Measurements from ENCODE around the gene RUFY3.
"Not testable (repeated sequence)": the region's sequence is repeated elsewhere in the genome, so short reads cannot be mapped to it uniquely, and the experiment has no call there.

Gene RUFY3

DNA sequence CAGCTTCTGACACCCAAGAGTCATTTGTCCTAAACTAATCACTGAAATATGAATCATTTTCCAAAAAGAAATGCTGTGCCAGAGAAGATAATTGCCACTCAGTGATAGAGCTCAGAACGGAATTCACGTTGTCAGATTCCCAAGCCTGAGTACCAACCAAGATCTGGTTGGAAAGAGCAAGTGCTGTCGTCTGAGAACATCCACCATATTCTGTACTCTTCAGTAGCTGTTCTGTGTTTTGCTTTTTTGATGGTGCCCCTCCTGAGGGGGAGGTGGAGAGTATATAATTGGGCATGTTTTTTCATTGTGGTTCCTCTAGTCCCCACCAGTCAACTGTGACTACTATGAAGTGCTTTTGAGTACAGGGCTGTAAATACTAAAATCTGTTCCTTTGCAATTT lies 13.2 kb downstream of the RUFY3 start:
- Histone ChIP-seq H3K4me1 (ENCODE audit: insufficient read depth, low read length) (peaks cover 20% of the 10 kb centered on the region), H3K27me3 (ENCODE audit: insufficient read depth, low read length) (no peaks in the 10 kb centered on the region), H3K4me3 (ENCODE audit: low read length) (no peak overlapping the region), H3K36me3 (ENCODE audit: insufficient read depth, low read length) (peaks cover 10% of the 10 kb centered on the region), H3K9me3 (ENCODE audit: low read length) (no peaks in the 10 kb centered on the region), H2AFZ (ENCODE audit: low read depth, low read length) (no peak overlapping the region)

DNA sequence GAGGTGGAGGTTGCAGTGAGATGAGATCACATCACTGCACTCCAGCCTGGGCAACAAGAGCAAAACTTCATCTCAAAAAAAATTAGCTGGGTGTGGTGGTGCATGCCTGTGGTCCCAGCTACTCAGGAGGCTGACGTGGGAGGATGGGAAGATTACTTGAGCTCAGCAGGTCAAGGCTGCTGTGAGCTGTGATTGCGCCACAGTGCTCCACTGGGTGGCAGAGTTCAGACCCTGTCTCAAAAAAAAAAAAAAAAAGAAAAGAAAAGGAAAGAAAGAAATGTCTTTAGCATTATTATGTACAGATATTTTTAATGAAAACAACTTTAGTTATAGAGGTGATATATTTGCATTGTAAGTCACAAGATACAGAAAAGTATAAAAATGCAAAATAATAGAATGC lies 14.2 kb downstream of the RUFY3 start:
- H3K27me3 ChIP-seq (ENCODE audit: insufficient read depth, low read length); H3K36me3 ChIP-seq (ENCODE audit: insufficient read depth, low read length); H2AFZ ChIP-seq (ENCODE audit: low read depth, low read length); H3K9me3 ChIP-seq (ENCODE audit: low read length); H3K4me3 ChIP-seq (ENCODE audit: low read length): not testable (repeated sequence)
- peaks cover 23% of the 10 kb centered on the region for H3K4me1 ChIP-seq (ENCODE audit: insufficient read depth, low read length)

DNA sequence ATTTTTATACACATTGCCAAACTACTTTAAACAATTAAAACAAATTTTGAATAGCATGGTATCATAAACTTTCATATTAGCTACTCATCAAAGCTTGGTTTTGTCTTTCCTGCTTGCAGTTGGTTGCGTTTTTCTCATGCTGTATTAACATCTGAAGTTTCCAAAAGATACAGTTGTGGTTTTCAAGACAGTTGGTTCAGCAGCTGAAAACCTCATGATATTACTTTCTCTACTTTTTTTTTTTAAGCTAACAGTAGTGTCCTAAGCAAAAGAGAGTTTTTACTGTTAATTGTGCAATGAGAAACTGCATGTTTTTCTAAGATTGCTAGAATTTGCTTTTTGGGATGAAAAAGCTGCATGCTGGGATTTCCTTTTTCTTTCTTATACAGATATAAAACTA lies 15.2 kb downstream of the RUFY3 start:
- no peaks in the 10 kb centered on the region for H3K9me3 ChIP-seq (ENCODE audit: low read length)
- H3K4me1 ChIP-seq (ENCODE audit: insufficient read depth, low read length): peaks cover 28% of the 10 kb centered on the region
- H2AFZ ChIP-seq (ENCODE audit: low read depth, low read length): no peak overlapping the region
- no peak overlapping the region for H3K4me3 ChIP-seq (ENCODE audit: low read length)
- peaks cover 3% of the 10 kb centered on the region for H3K36me3 ChIP-seq (ENCODE audit: insufficient read depth, low read length)
- H3K27me3 ChIP-seq (ENCODE audit: insufficient read depth, low read length): no peaks in the 10 kb centered on the region

DNA sequence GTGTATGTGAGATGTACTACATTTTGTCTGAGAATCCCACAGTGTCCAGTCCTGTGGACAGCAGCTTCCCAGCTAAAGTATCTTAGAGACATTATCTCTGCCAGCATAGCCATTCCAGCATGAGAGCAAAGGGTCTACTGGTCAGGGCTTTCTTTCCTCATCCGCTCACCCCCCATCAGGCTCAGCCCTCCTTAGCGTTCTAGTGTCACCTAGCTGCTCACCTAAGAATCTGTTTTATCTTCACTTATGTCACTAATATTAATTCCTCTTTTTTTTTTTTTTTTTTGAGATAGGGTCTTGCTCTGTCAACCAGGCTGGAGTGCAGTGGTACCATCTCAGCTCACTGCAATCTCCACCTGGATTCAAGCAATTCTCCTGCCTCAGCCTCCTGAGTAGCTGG lies 15.6 kb downstream of the RUFY3 start:
- Histone ChIP-seq H3K27me3 (ENCODE audit: insufficient read depth, low read length) (no peaks in the 10 kb centered on the region), H3K9me3 (ENCODE audit: low read length) (no peaks in the 10 kb centered on the region), H3K4me3 (ENCODE audit: low read length) (no peak overlapping the region), H2AFZ (ENCODE audit: low read depth, low read length) (no peak overlapping the region), H3K4me1 (ENCODE audit: insufficient read depth, low read length) (peaks cover 32% of the 10 kb centered on the region), H3K36me3 (ENCODE audit: insufficient read depth, low read length) (no peaks in the 10 kb centered on the region)

DNA sequence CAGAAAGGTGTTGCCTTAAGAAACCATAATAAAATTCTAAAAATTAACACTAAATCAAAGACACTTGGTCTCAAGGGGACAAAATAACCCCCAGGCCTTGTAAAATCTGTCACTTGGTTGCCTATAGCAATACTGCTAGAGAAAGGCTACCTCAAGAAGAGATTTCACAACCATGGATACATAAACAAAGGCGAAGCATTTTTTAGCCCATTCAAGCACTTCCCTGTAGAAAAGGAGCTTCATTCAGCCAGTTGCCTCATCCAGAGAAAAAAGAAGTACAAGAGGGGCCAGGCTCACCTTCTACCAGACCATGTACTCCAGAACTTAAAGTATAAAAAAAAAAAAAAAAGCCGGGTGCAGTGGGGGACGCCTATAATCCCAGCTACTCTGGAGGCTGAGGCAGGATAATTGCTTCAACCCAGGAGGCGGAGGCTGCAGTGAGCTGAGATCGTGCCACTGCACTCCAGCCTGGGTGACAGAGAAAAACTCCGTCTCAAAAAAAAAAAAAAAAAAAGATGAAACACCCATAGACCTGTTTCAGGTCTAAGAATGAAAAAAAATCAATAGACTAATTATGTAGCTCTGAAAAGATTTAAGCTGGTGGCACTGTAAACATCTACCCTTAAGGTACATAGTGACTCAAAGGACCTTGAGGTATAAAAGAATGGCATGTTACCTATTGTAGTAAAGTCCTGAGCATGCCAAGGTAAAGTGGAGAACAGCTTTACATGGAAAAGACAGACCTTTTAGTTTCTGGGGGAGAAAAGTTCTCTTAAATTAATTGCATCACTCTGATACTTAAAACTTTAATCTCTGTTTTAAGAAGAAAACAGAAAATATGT lies 18.0 kb downstream of the RUFY3 start:
- no peaks in the 10 kb centered on the region for H3K27me3 ChIP-seq (ENCODE audit: insufficient read depth, low read length)
- no peak overlapping the region for H3K4me3 ChIP-seq (ENCODE audit: low read length)
- peaks cover 4% of the 10 kb centered on the region for H3K36me3 ChIP-seq (ENCODE audit: insufficient read depth, low read length)
- H3K9me3 ChIP-seq (ENCODE audit: low read length): no peaks in the 10 kb centered on the region
- peaks cover 27% of the 10 kb centered on the region for H3K4me1 ChIP-seq (ENCODE audit: insufficient read depth, low read length)
- H2AFZ ChIP-seq (ENCODE audit: low read depth, low read length): no peak overlapping the region

DNA sequence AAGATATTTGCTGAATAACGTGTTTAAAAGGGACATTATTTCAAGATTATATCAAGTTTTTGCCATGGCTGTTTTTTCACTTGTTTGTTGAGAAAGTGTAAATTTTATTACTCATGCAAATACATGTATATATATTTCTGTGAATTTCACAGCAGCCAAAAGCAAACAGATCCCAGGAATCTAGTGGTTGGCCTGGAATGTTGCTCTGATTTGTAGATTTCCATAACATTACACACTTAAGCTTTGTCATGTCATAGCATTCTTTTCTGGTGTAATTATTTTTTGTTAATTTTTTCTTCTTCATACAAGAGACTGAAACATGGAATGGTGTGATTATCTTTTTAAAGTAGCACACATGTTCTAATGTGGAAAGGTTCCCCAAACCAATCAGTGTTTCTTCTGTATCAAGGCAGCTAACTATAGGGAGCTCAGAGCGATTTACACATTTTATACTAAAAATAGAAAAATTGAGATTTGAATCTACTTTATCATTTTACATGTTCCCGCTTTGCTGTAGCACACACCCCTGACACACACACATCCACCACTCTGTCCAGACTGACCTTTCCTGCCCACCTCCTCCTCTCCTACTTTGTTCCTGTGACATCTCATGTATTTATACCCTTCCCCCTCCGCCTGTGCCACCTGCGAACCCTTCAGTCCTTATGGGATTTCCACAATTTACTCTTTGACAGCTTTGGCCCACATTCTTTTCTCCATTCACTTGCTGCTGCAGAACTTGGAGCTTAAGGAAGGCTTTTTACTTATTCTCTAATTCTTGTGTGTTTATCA lies 20.3 kb downstream of the RUFY3 start:
- H3K9me3 ChIP-seq (ENCODE audit: low read length): no peaks in the 10 kb centered on the region
- H3K4me1 ChIP-seq (ENCODE audit: insufficient read depth, low read length): peaks cover 27% of the 10 kb centered on the region
- no peak overlapping the region for H2AFZ ChIP-seq (ENCODE audit: low read depth, low read length)
- H3K36me3 ChIP-seq (ENCODE audit: insufficient read depth, low read length): peaks cover 20% of the 10 kb centered on the region
- no peak overlapping the region for H3K4me3 ChIP-seq (ENCODE audit: low read length)
- H3K27me3 ChIP-seq (ENCODE audit: insufficient read depth, low read length): no peaks in the 10 kb centered on the region

DNA sequence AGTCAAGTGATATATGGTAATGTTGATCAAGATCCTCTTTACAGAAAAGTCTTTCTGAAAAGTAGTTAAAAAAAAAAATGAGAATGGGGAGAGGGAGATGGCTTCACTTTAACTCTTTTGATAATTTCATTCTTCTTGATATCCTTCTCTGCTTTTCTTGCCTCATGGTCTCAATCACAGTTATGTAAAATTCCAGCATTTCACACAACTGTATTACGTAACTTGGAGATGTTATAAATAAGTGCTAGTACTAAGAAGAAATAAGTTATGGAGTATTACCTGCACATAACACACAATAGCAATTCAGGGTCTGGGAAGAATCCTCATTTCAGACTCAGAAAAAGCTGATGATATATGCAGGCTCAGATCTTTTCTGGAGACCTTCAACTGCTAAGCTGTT lies 22.0 kb downstream of the RUFY3 start:
- H2AFZ ChIP-seq (ENCODE audit: low read depth, low read length): no peak overlapping the region
- H3K4me1 ChIP-seq (ENCODE audit: insufficient read depth, low read length): peaks cover 27% of the 10 kb centered on the region
- peaks cover 29% of the 10 kb centered on the region for H3K36me3 ChIP-seq (ENCODE audit: insufficient read depth, low read length)
- H3K27me3 ChIP-seq (ENCODE audit: insufficient read depth, low read length): no peaks in the 10 kb centered on the region
- no peak overlapping the region for H3K4me3 ChIP-seq (ENCODE audit: low read length)
- no peaks in the 10 kb centered on the region for H3K9me3 ChIP-seq (ENCODE audit: low read length)

DNA sequence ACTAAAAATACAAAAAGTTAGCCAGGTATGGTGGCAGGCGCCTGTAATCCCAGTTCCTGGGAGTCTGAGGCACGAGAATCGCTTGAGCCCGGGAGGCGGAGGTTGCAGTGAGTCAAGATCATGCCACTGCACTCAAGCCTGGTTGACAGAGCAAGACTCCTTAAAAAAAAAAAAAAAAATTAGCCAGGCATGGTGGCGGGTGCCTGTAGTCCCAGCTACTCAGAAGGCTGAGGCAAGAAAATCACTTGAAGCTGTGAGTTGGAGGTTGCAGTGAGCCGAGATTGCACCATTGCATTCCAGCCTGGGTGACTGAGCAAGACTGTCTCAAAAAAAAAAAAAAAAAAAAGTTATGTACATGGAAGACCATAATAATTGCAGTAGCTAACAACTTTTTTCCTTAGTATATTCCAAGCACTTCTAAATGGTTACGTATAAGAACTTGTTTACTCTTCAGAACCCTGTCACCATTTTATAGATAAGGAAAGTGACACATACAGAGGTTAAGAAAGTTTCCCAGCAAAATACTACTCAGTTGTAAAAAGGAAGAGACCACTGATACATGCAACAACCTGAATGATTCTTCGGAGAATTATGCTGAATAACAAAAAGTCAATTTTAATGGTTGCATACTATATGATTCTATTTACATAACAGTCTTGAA lies 24.5 kb downstream of the RUFY3 start:
- no peaks in the 10 kb centered on the region for H3K9me3 ChIP-seq (ENCODE audit: low read length)
- no peak overlapping the region for H2AFZ ChIP-seq (ENCODE audit: low read depth, low read length)
- no peaks in the 10 kb centered on the region for H3K27me3 ChIP-seq (ENCODE audit: insufficient read depth, low read length)
- H3K36me3 ChIP-seq (ENCODE audit: insufficient read depth, low read length): peaks cover 34% of the 10 kb centered on the region
- peaks cover 13% of the 10 kb centered on the region for H3K4me1 ChIP-seq (ENCODE audit: insufficient read depth, low read length)
- H3K4me3 ChIP-seq (ENCODE audit: low read length): no peak overlapping the region

DNA sequence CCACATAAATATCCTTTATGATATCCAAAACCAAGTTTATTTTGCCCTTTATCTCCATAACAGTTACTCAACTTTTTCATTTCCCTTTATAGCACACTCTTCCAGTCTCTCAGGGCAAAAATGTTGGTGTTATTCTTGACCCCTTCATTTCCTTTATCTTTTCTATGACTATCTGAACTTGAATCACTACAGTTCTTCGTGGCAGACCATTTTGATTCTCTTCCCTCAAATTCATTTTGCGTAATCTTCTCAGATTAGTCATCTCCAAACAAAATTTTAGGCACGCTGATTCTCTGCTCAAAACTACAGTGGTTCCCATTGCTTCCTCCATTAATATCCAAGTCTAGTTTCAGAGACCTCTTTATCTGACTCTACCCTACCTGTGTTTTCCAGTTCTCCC lies 26.1 kb downstream of the RUFY3 start:
- Histone ChIP-seq H3K27me3 (ENCODE audit: insufficient read depth, low read length) (no peaks in the 10 kb centered on the region), H2AFZ (ENCODE audit: low read depth, low read length) (no peak overlapping the region), H3K36me3 (ENCODE audit: insufficient read depth, low read length) (peaks cover 34% of the 10 kb centered on the region), H3K4me1 (ENCODE audit: insufficient read depth, low read length) (no peaks in the 10 kb centered on the region), H3K4me3 (ENCODE audit: low read length) (no peak overlapping the region), H3K9me3 (ENCODE audit: low read length) (peaks cover 2% of the 10 kb centered on the region)

DNA sequence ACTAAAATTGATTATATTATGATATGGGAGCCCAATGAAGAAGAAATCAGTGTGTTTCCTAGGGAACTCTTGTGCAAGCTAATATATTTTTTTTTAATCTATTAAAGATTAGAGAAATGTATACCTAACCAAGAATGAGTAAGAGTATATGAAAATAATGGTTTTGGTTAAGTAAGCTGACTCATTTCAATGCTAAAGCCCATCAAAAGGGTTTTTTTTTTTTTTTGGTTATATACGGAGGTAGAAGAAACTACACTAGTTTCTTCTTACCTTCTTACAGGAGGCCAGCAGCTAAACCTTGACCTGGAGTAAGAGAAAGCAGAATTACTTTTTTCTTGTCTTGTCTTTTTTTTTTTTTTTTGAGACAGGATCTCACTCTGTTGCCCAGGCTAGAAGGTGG lies 27.5 kb downstream of the RUFY3 start:
- Histone ChIP-seq H2AFZ (ENCODE audit: low read depth, low read length) (no peak overlapping the region), H3K4me3 (ENCODE audit: low read length) (no peak overlapping the region), H3K27me3 (ENCODE audit: insufficient read depth, low read length) (no peaks in the 10 kb centered on the region), H3K36me3 (ENCODE audit: insufficient read depth, low read length) (peaks cover 30% of the 10 kb centered on the region), H3K4me1 (ENCODE audit: insufficient read depth, low read length) (no peaks in the 10 kb centered on the region), H3K9me3 (ENCODE audit: low read length) (peaks cover 2% of the 10 kb centered on the region)

DNA sequence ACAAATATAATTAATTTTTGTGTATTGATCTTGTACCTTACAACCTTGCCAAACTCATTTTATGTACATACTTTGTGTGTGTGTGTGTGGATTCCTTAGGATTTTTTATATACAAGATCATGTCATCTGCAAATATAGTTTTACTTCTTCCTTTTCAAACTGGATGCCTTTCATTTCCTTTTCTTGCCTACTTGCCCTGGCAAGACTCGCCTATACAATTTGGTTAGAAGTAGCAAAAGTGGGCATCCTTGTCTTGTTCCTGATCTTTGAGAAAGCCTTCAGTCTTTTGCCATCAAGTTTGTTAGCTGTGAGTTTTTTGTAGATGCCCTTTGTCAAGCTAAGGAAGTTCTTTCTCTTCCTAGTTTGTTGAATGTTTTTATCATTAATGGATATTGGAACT lies 30.5 kb downstream of the RUFY3 start:
- no peak overlapping the region for H2AFZ ChIP-seq (ENCODE audit: low read depth, low read length)
- peaks cover 19% of the 10 kb centered on the region for H3K36me3 ChIP-seq (ENCODE audit: insufficient read depth, low read length)
- H3K4me3 ChIP-seq (ENCODE audit: low read length): no peak overlapping the region

DNA sequence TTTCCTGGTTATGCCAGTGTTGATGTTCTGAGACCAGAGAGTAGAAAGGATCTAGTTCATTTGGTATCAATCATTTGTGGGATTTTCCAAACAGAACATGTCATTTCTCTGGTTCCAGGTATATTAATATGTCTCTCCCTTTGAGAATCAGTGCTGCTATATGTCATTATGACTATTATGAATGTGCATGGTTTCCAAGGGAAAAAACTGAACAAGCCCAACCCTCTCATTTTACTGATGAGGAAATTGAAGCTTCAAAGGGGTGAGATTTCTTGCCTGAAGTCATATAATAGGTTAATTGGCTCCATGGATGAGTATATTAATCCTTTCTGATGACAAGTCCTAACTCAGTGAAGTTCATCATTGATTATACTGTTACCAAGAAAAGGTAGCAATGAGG lies 31.9 kb downstream of the RUFY3 start:
- H3K9me3 ChIP-seq (ENCODE audit: low read length): peaks cover 2% of the 10 kb centered on the region

More for the DNA sequence above, 30.5 kb downstream of the RUFY3 start:
- Histone ChIP-seq H3K27me3 (ENCODE audit: insufficient read depth, low read length) (no peaks in the 10 kb centered on the region), H3K4me1 (ENCODE audit: insufficient read depth, low read length) (no peaks in the 10 kb centered on the region), H3K9me3 (ENCODE audit: low read length) (peaks cover 2% of the 10 kb centered on the region)

DNA sequence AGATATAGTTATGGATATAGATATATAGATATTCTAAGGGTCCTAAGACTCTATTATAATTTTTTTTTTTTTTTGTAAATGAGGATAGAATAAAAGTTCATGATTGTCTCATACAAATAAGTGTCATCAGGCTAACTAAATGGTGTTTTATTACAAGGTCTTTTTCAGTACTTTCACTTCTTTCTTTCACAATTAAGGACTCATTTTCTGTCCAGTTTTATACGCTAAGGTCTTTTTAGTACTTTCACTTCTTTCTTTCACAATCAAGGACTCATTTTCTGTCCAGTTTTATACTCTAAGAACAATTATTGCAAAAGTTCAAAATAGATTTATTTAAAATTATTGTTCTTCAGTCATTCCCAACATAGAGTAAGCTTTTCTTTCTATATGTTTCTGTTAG lies 32.7 kb downstream of the RUFY3 start:
- H3K4me3 ChIP-seq (ENCODE audit: low read length): no peak overlapping the region

More for the DNA sequence above, 31.9 kb downstream of the RUFY3 start:
- Histone ChIP-seq H3K27me3 (ENCODE audit: insufficient read depth, low read length) (no peaks in the 10 kb centered on the region), H3K4me3 (ENCODE audit: low read length) (no peak overlapping the region), H2AFZ (ENCODE audit: low read depth, low read length) (no peak overlapping the region), H3K4me1 (ENCODE audit: insufficient read depth, low read length) (no peaks in the 10 kb centered on the region), H3K36me3 (ENCODE audit: insufficient read depth, low read length) (peaks cover 10% of the 10 kb centered on the region)

More for the DNA sequence above, 32.7 kb downstream of the RUFY3 start:
- Histone ChIP-seq H3K9me3 (ENCODE audit: low read length) (peaks cover 2% of the 10 kb centered on the region), H2AFZ (ENCODE audit: low read depth, low read length) (no peak overlapping the region), H3K4me1 (ENCODE audit: insufficient read depth, low read length) (no peaks in the 10 kb centered on the region), H3K36me3 (ENCODE audit: insufficient read depth, low read length) (peaks cover 10% of the 10 kb centered on the region), H3K27me3 (ENCODE audit: insufficient read depth, low read length) (no peaks in the 10 kb centered on the region)
